ENCODE results near the gene GALNT17. TPM values are rescaled to one million over a fixed set of nuclear protein-coding genes. Genes with fewer than 3 reads are reported as not detected.

GALNT17 gene
- total RNA-seq, 1 experiment from 2014 or later = not detected

- H3K36me3 Mint-ChIP-seq (ENCODE audit: insufficient read depth, unreplicated experiment) = no peaks in the 10 kb centered on the region
- ChIA-PET POLR2A (no interaction called here), CTCF (interaction anchor here (0.5 kb wide), 1 partner anchor 135 kb away, joined by 3 read pairs; no protein-coding TSS in a partner anchor)
- no peak for DNase-seq (ENCODE audit: unreplicated experiment)
- H3K4me1 Mint-ChIP-seq (ENCODE audit: insufficient read depth, unreplicated experiment) = no peaks in the 10 kb centered on the region
- H3K4me3 Mint-ChIP-seq (ENCODE audit: unreplicated experiment) = no peak overlapping the region
- intact Hi-C loops (cut with micrococcal nuclease) = no loop called here
- no peaks in the 10 kb centered on the region for H3K9me3 Mint-ChIP-seq (ENCODE audit: unreplicated experiment)
- H3K27me3 Mint-ChIP-seq (ENCODE audit: insufficient read depth, unreplicated experiment) = no peaks in the 10 kb centered on the region
- BruUV-seq (replicated peaks) = no TSS peak
- H3K27ac Mint-ChIP-seq (ENCODE audit: low read depth, unreplicated experiment) = no peak overlapping the region
- TF ChIP-seq CTCF (IDR thresholded peaks at IDR 0.05; ENCODE audit: unreplicated experiment) = no peak
Observed at GRCh38 chr7:71687286-71687685, 555.3 kb downstream of the GALNT17 start.

DNA sequence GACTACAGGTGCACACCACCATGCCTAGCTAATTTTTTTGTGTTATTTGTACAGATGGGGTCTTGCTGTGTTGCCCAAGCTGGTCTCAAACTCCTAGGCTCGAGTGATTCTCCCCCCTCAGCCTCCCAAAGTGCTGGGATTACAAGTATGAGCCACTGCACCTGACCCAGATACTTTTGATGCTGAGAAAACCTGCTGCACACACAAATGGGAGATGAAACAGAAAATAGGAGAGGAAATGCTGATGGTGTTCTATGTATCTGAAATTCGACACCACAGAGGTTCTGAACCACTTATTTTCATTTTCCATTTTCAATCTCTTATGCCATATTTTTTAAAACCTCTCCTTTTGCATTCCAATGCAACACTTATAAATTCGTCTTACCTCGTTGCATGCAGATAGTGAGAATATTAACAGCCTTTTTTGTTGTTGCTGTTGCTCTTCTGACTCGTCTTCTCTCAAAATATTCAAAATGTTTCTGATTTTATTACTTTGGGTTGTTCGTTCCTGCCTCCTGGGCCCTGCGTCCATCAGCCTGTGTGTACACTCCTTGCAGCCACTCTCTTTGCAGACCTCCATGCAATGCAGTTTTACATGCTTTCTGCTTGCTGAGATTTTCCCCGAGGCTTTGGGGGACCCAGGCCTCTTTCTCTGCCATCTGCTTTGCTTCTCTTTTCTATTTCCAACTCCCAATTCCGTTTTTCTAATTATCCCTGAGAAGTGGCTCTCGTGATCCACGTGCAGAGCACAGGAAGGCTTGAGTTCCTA lies 556.1 kb downstream of the GALNT17 start:
- no peak overlapping the region for H3K4me3 Mint-ChIP-seq (ENCODE audit: unreplicated experiment)
- H3K4me1 Mint-ChIP-seq (ENCODE audit: insufficient read depth, unreplicated experiment) = no peaks in the 10 kb centered on the region
- BruUV-seq (replicated peaks) = no TSS peak
- DNase-seq (ENCODE audit: unreplicated experiment) = no peak
- no peaks in the 10 kb centered on the region for H3K27me3 Mint-ChIP-seq (ENCODE audit: insufficient read depth, unreplicated experiment)
- POLR2A ChIA-PET = no interaction called here
- no peak overlapping the region for H3K27ac Mint-ChIP-seq (ENCODE audit: low read depth, unreplicated experiment)
- TF ChIP-seq CTCF (IDR thresholded peaks at IDR 0.05; ENCODE audit: unreplicated experiment) = no peak
- CTCF ChIA-PET = no interaction called here
- no peaks in the 10 kb centered on the region for H3K36me3 Mint-ChIP-seq (ENCODE audit: insufficient read depth, unreplicated experiment)
- intact Hi-C loops (cut with micrococcal nuclease) = no loop called here
- no peaks in the 10 kb centered on the region for H3K9me3 Mint-ChIP-seq (ENCODE audit: unreplicated experiment)

DNA sequence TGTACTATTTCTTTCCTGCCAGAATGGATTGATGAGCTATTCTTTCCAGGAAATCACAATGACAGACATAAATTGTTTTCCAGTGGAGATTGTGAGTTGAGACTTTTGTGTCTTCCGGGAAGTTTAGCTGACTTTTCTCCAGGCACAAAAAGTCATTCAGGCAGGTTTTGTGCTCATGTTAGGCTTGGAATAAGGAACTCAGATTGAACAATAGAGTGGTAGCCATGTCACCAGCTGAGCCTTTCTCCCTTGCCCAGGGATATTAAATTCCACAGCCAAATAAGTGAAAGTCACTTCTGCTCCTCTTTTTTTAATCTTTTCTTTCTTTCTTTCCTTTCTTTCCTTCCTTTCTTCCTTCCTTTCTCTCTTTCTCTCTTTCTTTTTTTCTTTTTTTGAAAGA lies 559.6 kb downstream of the GALNT17 start:
- intact Hi-C loops (cut with micrococcal nuclease) = no loop called here
- no peak overlapping the region for H3K4me3 Mint-ChIP-seq (ENCODE audit: unreplicated experiment)
- H3K27ac Mint-ChIP-seq (ENCODE audit: low read depth, unreplicated experiment) = no peak overlapping the region
- CTCF ChIA-PET = interaction anchor here (1.1 kb wide), 1 partner anchor 43 kb away, joined by 3 read pairs; no protein-coding TSS in a partner anchor
- H3K27me3 Mint-ChIP-seq (ENCODE audit: insufficient read depth, unreplicated experiment) = no peaks in the 10 kb centered on the region
- no peak for DNase-seq (ENCODE audit: unreplicated experiment)
- peaks cover 7% of the 10 kb centered on the region for H3K9me3 Mint-ChIP-seq (ENCODE audit: unreplicated experiment)
- H3K4me1 Mint-ChIP-seq (ENCODE audit: insufficient read depth, unreplicated experiment) = no peaks in the 10 kb centered on the region
- POLR2A ChIA-PET = no interaction called here
- no peak for TF ChIP-seq CTCF (IDR thresholded peaks at IDR 0.05; ENCODE audit: unreplicated experiment)
- BruUV-seq (replicated peaks) = no TSS peak
- H3K36me3 Mint-ChIP-seq (ENCODE audit: insufficient read depth, unreplicated experiment) = no peaks in the 10 kb centered on the region

DNA sequence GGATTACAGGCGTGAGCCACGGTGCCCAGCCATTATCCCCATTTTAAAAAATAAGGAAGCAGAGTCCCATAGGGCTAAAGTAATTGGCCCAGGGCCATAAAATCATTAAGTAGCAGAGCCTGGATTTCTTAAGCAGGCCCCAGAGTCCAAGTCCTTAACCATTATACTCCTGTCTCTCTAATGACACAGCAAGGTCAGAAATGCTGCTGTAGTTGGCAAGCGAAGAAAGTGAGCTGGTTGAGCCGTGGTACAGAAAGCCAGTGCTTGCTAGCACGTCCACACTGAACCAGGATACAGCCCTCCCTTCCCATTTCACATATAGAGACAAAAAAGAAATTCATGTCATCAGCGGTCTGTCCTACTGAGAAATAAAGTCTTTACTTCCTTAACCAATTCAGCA lies 562.7 kb downstream of the GALNT17 start:
- Mint-ChIP-seq H3K27me3 (ENCODE audit: insufficient read depth, unreplicated experiment) (no peaks in the 10 kb centered on the region), H3K36me3 (ENCODE audit: insufficient read depth, unreplicated experiment) (no peaks in the 10 kb centered on the region), H3K27ac (ENCODE audit: low read depth, unreplicated experiment) (no peak overlapping the region), H3K4me1 (ENCODE audit: insufficient read depth, unreplicated experiment) (no peaks in the 10 kb centered on the region), H3K4me3 (ENCODE audit: unreplicated experiment) (no peak overlapping the region), H3K9me3 (ENCODE audit: unreplicated experiment) (peaks cover 23% of the 10 kb centered on the region)
- no peak for DNase-seq (ENCODE audit: unreplicated experiment)
- POLR2A ChIA-PET = no interaction called here
- no peak for TF ChIP-seq CTCF (IDR thresholded peaks at IDR 0.05; ENCODE audit: unreplicated experiment)
- intact Hi-C loops (cut with micrococcal nuclease) = no loop called here
- CTCF ChIA-PET = interaction anchor here (0.5 to 0.6 kb wide), 2 partner anchors 9 to 863 kb away, joined by 3 to 4 read pairs; no protein-coding TSS in a partner anchor
- BruUV-seq (replicated peaks) = no TSS peak

Data from MCF 10A (cell line).